ENCODE data around the gene TAF1A. TPM values are rescaled to one million over a fixed set of nuclear protein-coding genes. Genes with fewer than 3 reads are reported as not detected.

TAF1A gene
- total RNA-seq, 2 donors from 2014 or later, result 16.2 to 24.9 TPM

- peak overlapping the region; percentile 57 for H3K9ac ChIP-seq (ENCODE audit: extremely low read depth, low read length, poor library complexity, severe bottlenecking)
- peak overlapping the region; percentile 83 for H3K4me3 ChIP-seq (ENCODE audit: low read length)
- Mint-ChIP-seq H3K9me3 (no peaks in the 10 kb centered on the region), H3K4me1 (peaks cover 15% of the 10 kb centered on the region), H3K27ac (peak overlapping the region; percentile 93), H3K4me3 (peak overlapping the region; percentile 93), H3K36me3 (ENCODE audit: low read depth) (peaks cover 14% of the 10 kb centered on the region), H3K27me3 (ENCODE audit: insufficient read depth) (peaks cover 38% of the 10 kb centered on the region)
- peaks cover 44% of the 10 kb centered on the region for H3K27me3 ChIP-seq (ENCODE audit: control insufficient read depth, insufficient read depth, low read length, poor library complexity, severe bottlenecking)
- H3K27ac ChIP-seq (ENCODE audit: low read depth, low read length), result no peak overlapping the region
- TF ChIP-seq CTCF (conservative IDR thresholded peaks at IDR 0.05), result no peak
- WGBS, 2 experiments (ENCODE audit: insufficient coverage in 1 of 2, insufficient read length in 1 of 2), result 5 to 7% methylated on average over 8 to 29 of the region's 37 CpGs
- no peaks in the 10 kb centered on the region for H3K4me1 ChIP-seq (ENCODE audit: control insufficient read depth, insufficient read depth, low read length)
- H3K36me3 ChIP-seq (ENCODE audit: control insufficient read depth, insufficient read depth, low read length), result peaks cover 11% of the 10 kb centered on the region
- DNase-seq, result peak; percentile 98
- no peaks in the 10 kb centered on the region for H3K9me3 ChIP-seq (ENCODE audit: control insufficient read depth, low read length)
Measured at GRCh38 chr1:222617367-222617951, 27.7 kb upstream of the TAF1A start.

- peaks cover 5% of the 10 kb centered on the region for H3K36me3 ChIP-seq (ENCODE audit: control insufficient read depth, insufficient read depth, low read length)
- H3K36me3 Mint-ChIP-seq (ENCODE audit: low read depth), result peaks cover 7% of the 10 kb centered on the region
- H3K27me3 Mint-ChIP-seq (ENCODE audit: insufficient read depth), result peaks cover 46% of the 10 kb centered on the region
- H3K4me3 ChIP-seq (ENCODE audit: low read length), result no peak overlapping the region
- H3K27ac Mint-ChIP-seq, result no peak overlapping the region
- WGBS, 2 experiments (ENCODE audit: insufficient coverage in 1 of 2, insufficient read length in 1 of 2), result 92 to 100% methylated on average over 2 to 4 of the region's 5 CpGs
- peaks cover 53% of the 10 kb centered on the region for H3K27me3 ChIP-seq (ENCODE audit: control insufficient read depth, insufficient read depth, low read length, poor library complexity, severe bottlenecking)
- no peak for TF ChIP-seq CTCF (conservative IDR thresholded peaks at IDR 0.05)
- H3K9me3 ChIP-seq (ENCODE audit: control insufficient read depth, low read length), result no peaks in the 10 kb centered on the region
- H3K4me3 Mint-ChIP-seq, result peak overlapping the region; percentile 93
- no peak overlapping the region for H3K9ac ChIP-seq (ENCODE audit: extremely low read depth, low read length, poor library complexity, severe bottlenecking)
- no peaks in the 10 kb centered on the region for H3K4me1 ChIP-seq (ENCODE audit: control insufficient read depth, insufficient read depth, low read length)
- no peak for DNase-seq
- no peak overlapping the region for H3K27ac ChIP-seq (ENCODE audit: low read depth, low read length)
- H3K4me1 Mint-ChIP-seq, result peaks cover 15% of the 10 kb centered on the region
- H3K9me3 Mint-ChIP-seq, result no peaks in the 10 kb centered on the region
Measured at GRCh38 chr1:222616525-222616924, 26.8 kb upstream of the TAF1A start.

GRCh38 chr1:222613627-222614026 lies 23.9 kb upstream of the TAF1A start:
- whole genome bisulfite sequencing, 2 experiments (ENCODE audit: insufficient coverage in 1 of 2, insufficient read length in 1 of 2), result 71 to 80% methylated on average over 1 of the region's 1 CpG
- Histone ChIP-seq H3K4me3 (ENCODE audit: low read length) (no peak overlapping the region), H3K9me3 (ENCODE audit: control insufficient read depth, low read length) (no peaks in the 10 kb centered on the region), H3K27ac (ENCODE audit: low read depth, low read length) (no peak overlapping the region), H3K27me3 (ENCODE audit: control insufficient read depth, insufficient read depth, low read length, poor library complexity, severe bottlenecking) (peaks cover 64% of the 10 kb centered on the region), H3K36me3 (ENCODE audit: control insufficient read depth, insufficient read depth, low read length) (no peaks in the 10 kb centered on the region), H3K9ac (ENCODE audit: extremely low read depth, low read length, poor library complexity, severe bottlenecking) (no peak overlapping the region), H3K4me1 (ENCODE audit: control insufficient read depth, insufficient read depth, low read length) (no peaks in the 10 kb centered on the region)
- Mint-ChIP-seq H3K36me3 (ENCODE audit: low read depth) (no peaks in the 10 kb centered on the region), H3K4me3 (no peak overlapping the region), H3K4me1 (peaks cover 5% of the 10 kb centered on the region), H3K27me3 (ENCODE audit: insufficient read depth) (peaks cover 61% of the 10 kb centered on the region), H3K9me3 (peaks cover 9% of the 10 kb centered on the region), H3K27ac (no peak overlapping the region)
- no peak for DNase-seq
- no peak for TF ChIP-seq CTCF (conservative IDR thresholded peaks at IDR 0.05)
